ENCODE data around the gene YARS1. TPM values are rescaled to one million over a fixed set of nuclear protein-coding genes. Genes with fewer than 3 reads are reported as not detected.
A peak's percentile ranks its signal among the peaks of the same experiment; 100 is the strongest.

YARS1 gene
- total and polyA plus RNA-seq, 3 experiments from 2014 or later: 131 to 219 (median 205) TPM

- POLR2A ChIA-PET: no interaction called here
- peak; percentile 66 to 74 (median 70) for DNase-seq
- no peaks in the 10 kb centered on the region for H3K36me3 Mint-ChIP-seq
- H3K4me1 Mint-ChIP-seq: peaks cover 10 to 27% (median 13%) of the 10 kb centered on the region in 3 donors
- no peaks in the 10 kb centered on the region for H3K9me3 ChIP-seq (ENCODE audit: low read length)
- H3K27me3 Mint-ChIP-seq: peaks cover 5% of the 10 kb centered on the region in 2 donors
- H3K36me3 ChIP-seq (ENCODE audit: insufficient read depth, low read length): no peaks in the 10 kb centered on the region
- CTCF ChIA-PET: interaction anchor here (0.6 to 1.0 kb wide), 2 partner anchors 123 to 176 kb away, joined by 3 read pairs; no protein-coding TSS in a partner anchor
- H3K9me3 Mint-ChIP-seq: no peaks in the 10 kb centered on the region
- peak overlapping the region; percentile 45 for H3K27ac ChIP-seq (ENCODE audit: low read depth, low read length)
- no peaks in the 10 kb centered on the region for H3K27me3 ChIP-seq (ENCODE audit: insufficient read depth, low read length, poor library complexity, severe bottlenecking)
- H3K27ac Mint-ChIP-seq: peak overlapping the region in 7 of 8 donors; percentile 17 to 98 (median 89)
- peak overlapping the region; percentile 54 to 92 (median 86) for H3K4me3 Mint-ChIP-seq
- H3K4me1 ChIP-seq (ENCODE audit: insufficient read depth, low read length): peaks cover 15% of the 10 kb centered on the region
- peak overlapping the region; percentile 55 for H3K4me3 ChIP-seq (ENCODE audit: low read length)
Observed at GRCh38 chr1:32753532-32754316, 63.4 kb downstream of the YARS1 start.

GRCh38 chr1:32749771-32750170, 67.4 kb downstream of the YARS1 start:
- POLR2A ChIA-PET: no interaction called here
- Histone ChIP-seq H3K4me3 (ENCODE audit: low read length) (no peak overlapping the region), H3K27me3 (ENCODE audit: insufficient read depth, low read length, poor library complexity, severe bottlenecking) (no peaks in the 10 kb centered on the region), H3K9me3 (ENCODE audit: low read length) (no peaks in the 10 kb centered on the region), H3K27ac (ENCODE audit: low read depth, low read length) (no peak overlapping the region), H3K4me1 (ENCODE audit: insufficient read depth, low read length) (peaks cover 6% of the 10 kb centered on the region), H3K36me3 (ENCODE audit: insufficient read depth, low read length) (no peaks in the 10 kb centered on the region)
- Mint-ChIP-seq H3K27me3 (peaks cover 5% of the 10 kb centered on the region in 2 donors), H3K36me3 (no peaks in the 10 kb centered on the region), H3K27ac (no peak overlapping the region), H3K4me1 (peaks cover 10 to 14% (median 11%) of the 10 kb centered on the region in 3 donors), H3K4me3 (no peak overlapping the region), H3K9me3 (no peaks in the 10 kb centered on the region)
- CTCF ChIA-PET: no interaction called here
- no peak for DNase-seq

- Mint-ChIP-seq H3K27me3 (peaks cover 5 to 8% of the 10 kb centered on the region in 2 donors), H3K4me3 (no peak overlapping the region), H3K4me1 (peaks cover 7 to 11% (median 9%) of the 10 kb centered on the region in 3 donors), H3K36me3 (no peaks in the 10 kb centered on the region), H3K9me3 (no peaks in the 10 kb centered on the region), H3K27ac (no peak overlapping the region)
- no peak for DNase-seq
- Histone ChIP-seq H3K36me3 (ENCODE audit: insufficient read depth, low read length) (no peaks in the 10 kb centered on the region), H3K4me3 (ENCODE audit: low read length) (no peak overlapping the region), H3K9me3 (ENCODE audit: low read length) (no peaks in the 10 kb centered on the region), H3K27ac (ENCODE audit: low read depth, low read length) (no peak overlapping the region), H3K27me3 (ENCODE audit: insufficient read depth, low read length, poor library complexity, severe bottlenecking) (no peaks in the 10 kb centered on the region), H3K4me1 (ENCODE audit: insufficient read depth, low read length) (peaks cover 6% of the 10 kb centered on the region)
- ChIA-PET POLR2A (no interaction called here), CTCF (no interaction called here)
Observed at GRCh38 chr1:32749332-32749731, 67.8 kb downstream of the YARS1 start.

GRCh38 chr1:32748926-32749325, 68.2 kb downstream of the YARS1 start:
- no peaks in the 10 kb centered on the region for H3K27me3 ChIP-seq (ENCODE audit: insufficient read depth, low read length, poor library complexity, severe bottlenecking)
- no peak overlapping the region for H3K4me3 ChIP-seq (ENCODE audit: low read length)
- peak overlapping the region in 1 of 8 donors; percentile 92 for H3K27ac Mint-ChIP-seq
- ChIA-PET CTCF (no interaction called here), POLR2A (no interaction called here)
- peaks cover 6% of the 10 kb centered on the region for H3K4me1 ChIP-seq (ENCODE audit: insufficient read depth, low read length)
- no peak overlapping the region for H3K27ac ChIP-seq (ENCODE audit: low read depth, low read length)
- H3K9me3 Mint-ChIP-seq: no peaks in the 10 kb centered on the region
- H3K27me3 Mint-ChIP-seq: peaks cover 5 to 12% of the 10 kb centered on the region in 2 donors
- no peaks in the 10 kb centered on the region for H3K36me3 Mint-ChIP-seq
- DNase-seq: no peak
- peak overlapping the region in 1 of 7 donors; percentile 7 for H3K4me3 Mint-ChIP-seq
- no peaks in the 10 kb centered on the region for H3K36me3 ChIP-seq (ENCODE audit: insufficient read depth, low read length)
- peaks cover 4 to 8% (median 7%) of the 10 kb centered on the region in 3 donors for H3K4me1 Mint-ChIP-seq
- no peaks in the 10 kb centered on the region for H3K9me3 ChIP-seq (ENCODE audit: low read length)

- Histone ChIP-seq H3K9me3 (ENCODE audit: low read length) (no peaks in the 10 kb centered on the region), H3K27ac (ENCODE audit: low read depth, low read length) (no peak overlapping the region), H3K27me3 (ENCODE audit: insufficient read depth, low read length, poor library complexity, severe bottlenecking) (no peaks in the 10 kb centered on the region), H3K4me3 (ENCODE audit: low read length) (no peak overlapping the region), H3K36me3 (ENCODE audit: insufficient read depth, low read length) (no peaks in the 10 kb centered on the region), H3K4me1 (ENCODE audit: insufficient read depth, low read length) (peaks cover 4% of the 10 kb centered on the region)
- POLR2A ChIA-PET: no interaction called here
- H3K36me3 Mint-ChIP-seq: no peaks in the 10 kb centered on the region
- H3K9me3 Mint-ChIP-seq: no peaks in the 10 kb centered on the region
- no peak for DNase-seq
- CTCF ChIA-PET: no interaction called here
- H3K27me3 Mint-ChIP-seq: peaks cover 5 to 12% of the 10 kb centered on the region in 2 donors
- H3K4me3 Mint-ChIP-seq: peak overlapping the region in 1 of 7 donors; percentile 7
- no peak overlapping the region for H3K27ac Mint-ChIP-seq
- peaks cover 2 to 6% (median 5%) of the 10 kb centered on the region in 3 donors for H3K4me1 Mint-ChIP-seq
Observed at GRCh38 chr1:32748348-32748747, 68.8 kb downstream of the YARS1 start.

GRCh38 chr1:32746130-32746529, 71.0 kb downstream of the YARS1 start:
- Histone ChIP-seq H3K27ac (ENCODE audit: low read depth, low read length) (no peak overlapping the region), H3K36me3 (ENCODE audit: insufficient read depth, low read length) (no peaks in the 10 kb centered on the region), H3K27me3 (ENCODE audit: insufficient read depth, low read length, poor library complexity, severe bottlenecking) (peaks cover 2% of the 10 kb centered on the region), H3K4me3 (ENCODE audit: low read length) (no peak overlapping the region), H3K9me3 (ENCODE audit: low read length) (no peaks in the 10 kb centered on the region), H3K4me1 (ENCODE audit: insufficient read depth, low read length) (peaks cover 3% of the 10 kb centered on the region)
- no peak for DNase-seq
- Mint-ChIP-seq H3K9me3 (no peaks in the 10 kb centered on the region), H3K36me3 (no peaks in the 10 kb centered on the region), H3K4me3 (peak overlapping the region in 1 of 7 donors; percentile 65), H3K4me1 (peaks cover 0 to 3% (median 2%) of the 10 kb centered on the region in 3 donors), H3K27ac (no peak overlapping the region), H3K27me3 (peaks cover 1 to 11% of the 10 kb centered on the region in 2 donors)
- CTCF ChIA-PET: interaction anchor here (1.6 to 2.1 kb wide), 2 partner anchors 17 to 33 kb away, joined by 4 to 8 read pairs; no protein-coding TSS in a partner anchor
- POLR2A ChIA-PET: interaction anchor here (0.6 kb wide), 1 partner anchor 16 kb away, joined by 3 read pairs; no protein-coding TSS in a partner anchor

GRCh38 chr1:32744071-32744425, 73.1 kb downstream of the YARS1 start:
- Mint-ChIP-seq H3K27me3 (peaks cover 8 to 21% of the 10 kb centered on the region in 2 donors), H3K36me3 (no peaks in the 10 kb centered on the region), H3K4me3 (peak overlapping the region in 4 of 7 donors; percentile 21 to 87 (median 50)), H3K4me1 (peaks cover 0 to 4% (median 3%) of the 10 kb centered on the region in 3 donors), H3K27ac (peak overlapping the region in 1 of 8 donors; percentile 51), H3K9me3 (no peaks in the 10 kb centered on the region)
- ChIA-PET POLR2A (no interaction called here), CTCF (no interaction called here)
- DNase-seq: no peak
- Histone ChIP-seq H3K27me3 (ENCODE audit: insufficient read depth, low read length, poor library complexity, severe bottlenecking) (peaks cover 10% of the 10 kb centered on the region), H3K27ac (ENCODE audit: low read depth, low read length) (no peak overlapping the region), H3K4me3 (ENCODE audit: low read length) (no peak overlapping the region), H3K36me3 (ENCODE audit: insufficient read depth, low read length) (no peaks in the 10 kb centered on the region), H3K9me3 (ENCODE audit: low read length) (no peaks in the 10 kb centered on the region), H3K4me1 (ENCODE audit: insufficient read depth, low read length) (peaks cover 5% of the 10 kb centered on the region)

GRCh38 chr1:32743380-32744070, 73.6 kb downstream of the YARS1 start:
- Mint-ChIP-seq H3K36me3 (no peaks in the 10 kb centered on the region), H3K9me3 (no peaks in the 10 kb centered on the region), H3K4me1 (peaks cover 0 to 4% (median 3%) of the 10 kb centered on the region in 3 donors), H3K27me3 (peaks cover 8 to 21% of the 10 kb centered on the region in 2 donors), H3K4me3 (peak overlapping the region in 5 of 7 donors; percentile 21 to 87 (median 67)), H3K27ac (no peak overlapping the region)
- Histone ChIP-seq H3K9me3 (ENCODE audit: low read length) (no peaks in the 10 kb centered on the region), H3K36me3 (ENCODE audit: insufficient read depth, low read length) (no peaks in the 10 kb centered on the region), H3K27me3 (ENCODE audit: insufficient read depth, low read length, poor library complexity, severe bottlenecking) (peaks cover 10% of the 10 kb centered on the region), H3K4me3 (ENCODE audit: low read length) (no peak overlapping the region), H3K4me1 (ENCODE audit: insufficient read depth, low read length) (peaks cover 5% of the 10 kb centered on the region), H3K27ac (ENCODE audit: low read depth, low read length) (no peak overlapping the region)
- CTCF ChIA-PET: no interaction called here
- no peak for DNase-seq
- POLR2A ChIA-PET: no interaction called here

All from CD8-positive, alpha-beta memory T cell (primary cell).